H1 (cell line): Measurements from ENCODE around the gene MEN1. TPM values are rescaled to one million over a fixed set of nuclear protein-coding genes. Genes with fewer than 3 reads are reported as not detected.

Source experiments
- CREB1 ChIP-seq: IDR thresholded peaks from 2 replicates; pipeline ENCODE4 v1.6.1; 2012; ENCODE audit warnings: inconsistent platforms
- KDM1A ChIP-seq: fragments of 200-600, 300-600 bp; sonication (generic); IDR thresholded peaks from 2 replicates; pipeline ENCODE4 v1.7.1; 2016; ENCODE audit warnings: mild to moderate bottlenecking, low read length, borderline replicate concordance
- MAX ChIP-seq: IDR thresholded peaks from 2 replicates; pipeline ENCODE4 v1.6.1; 2012; ENCODE audit warnings: inconsistent platforms
- POU5F1 ChIP-seq: IDR thresholded peaks from 2 replicates; pipeline ENCODE4 v1.6.1; 2011; ENCODE audit warnings: low read depth, mild to moderate bottlenecking, low read length, moderate library complexity
- RNF2 ChIP-seq: fragments of 200-900, 300-1000 bp; sonication (generic); IDR thresholded peaks from 2 replicates; pipeline ENCODE4 v1.7.1; 2016; ENCODE audit warnings: borderline replicate concordance, low read depth, mild to moderate bottlenecking, antibody characterized with exemption, low read length; ENCODE audit not compliant: poor library complexity, severe bottlenecking; ENCODE audit errors: missing control alignments
- SP1 ChIP-seq: IDR thresholded peaks from 2 replicates; pipeline ENCODE4 v1.6.1; 2011; ENCODE audit warnings: low read depth, low read length
- polyA plus RNA-seq, 7 experiments: library from polyadenylated mRNA; depleted of rRNA in 3 of 7; stranded (reverse) in 5 of 7; unstranded in 2 of 7; fragments of >200 nt in 5 of 7; fragments of 200-250 nt in 2 of 7; gene quantifications; 1 replicate in 5 of 7; 2 replicates in 1 of 7; 4 replicates in 1 of 7; pipeline versions ENCODE4 v1.2.1 to v1.2.3, GENCODE V29; 2011 to 2013; ENCODE audit warnings: missing spikeins in 2 of 7, mixed read lengths in 2 of 7
- total RNA-seq: library from RNA; stranded (reverse); fragmentation: NEBNext Ultra II Directional; extraction: Animal tissue kit (Norgen Biotek cat#: 25700); gene quantifications from 2 replicates; pipeline ENCODE4 v1.2.1, GENCODE V29; 2021

The MEN1 gene
- total and polyA plus RNA-seq, 2 of the 8 experiments (the other 6 are each of a cell fraction or from before 2014, with no cell fraction given): 47.2 to 56.3 TPM

GRCh38 chr11:64842366-64842759 is 32.0 kb upstream of the MEN1 start (continued):
- TF ChIP-seq RNF2 (no peak), KDM1A (no peak), SP1 (no peak), CREB1 (no peak), MAX (no peak), POU5F1 (no peak)
